Measurements from ENCODE around the gene ENTREP1.
"Not testable (repeated sequence)": the region's sequence is repeated elsewhere in the genome, so short reads cannot be mapped to it uniquely, and the experiment has no call there.

ENTREP1 gene

GRCh38 chr9:69324549-69325401 lies at the start of gene ENTREP1:
TSS of gene ENTREP1 (plus strand) at chr9:69325215. CDS start at chr9:69325310, 95 bp downstream.
- DNase-seq = no peak

- no peak for DNase-seq
Measured at GRCh38 chr9:69276775-69277174, 48.2 kb upstream of the ENTREP1 start.

- no peak for DNase-seq
Measured at GRCh38 chr9:69279084-69279731, 45.8 kb upstream of the ENTREP1 start.

GRCh38 chr9:69279733-69280132 lies 45.3 kb upstream of the ENTREP1 start:
- DNase-seq = no peak

GRCh38 chr9:69283003-69283402 lies 42.0 kb upstream of the ENTREP1 start:
- no peak for DNase-seq

- DNase-seq = no peak
Measured at GRCh38 chr9:69292078-69292477, 32.9 kb upstream of the ENTREP1 start.

- DNase-seq = no peak
Measured at GRCh38 chr9:69293156-69293555, 31.9 kb upstream of the ENTREP1 start.

- no peak for DNase-seq
Measured at GRCh38 chr9:69295872-69296552, 29.0 kb upstream of the ENTREP1 start.

GRCh38 chr9:69297300-69297980 lies 27.6 kb upstream of the ENTREP1 start:
- DNase-seq = no peak

- no peak for DNase-seq
Measured at GRCh38 chr9:69299315-69299714, 25.7 kb upstream of the ENTREP1 start.

- DNase-seq = no peak
Measured at GRCh38 chr9:69299826-69300225, 25.2 kb upstream of the ENTREP1 start.

GRCh38 chr9:69303331-69303730 lies 21.7 kb upstream of the ENTREP1 start:
- DNase-seq = no peak

- DNase-seq = not testable (repeated sequence)
Measured at GRCh38 chr9:69306895-69307445, 18.0 kb upstream of the ENTREP1 start.

- no peak for DNase-seq
Measured at GRCh38 chr9:69307446-69308205, 17.4 kb upstream of the ENTREP1 start.

GRCh38 chr9:69308206-69308931 lies 16.6 kb upstream of the ENTREP1 start:
- DNase-seq = no peak

GRCh38 chr9:69313175-69313574 lies 11.8 kb upstream of the ENTREP1 start:
- DNase-seq = no peak

- DNase-seq = no peak
Measured at GRCh38 chr9:69314547-69314946, 10.5 kb upstream of the ENTREP1 start.

GRCh38 chr9:69317081-69317480 lies 7.9 kb upstream of the ENTREP1 start:
- DNase-seq = no peak

GRCh38 chr9:69317894-69318293 lies 7.1 kb upstream of the ENTREP1 start:
- no peak for DNase-seq

- DNase-seq = no peak
Measured at GRCh38 chr9:69319324-69320025, 5.5 kb upstream of the ENTREP1 start.

- DNase-seq = no peak
Measured at GRCh38 chr9:69322256-69322655, 2.8 kb upstream of the ENTREP1 start.

Measured in activated naive CD4-positive, alpha-beta T cell treated with anti-CD3 and anti-CD28 coated beads, Interleukin-2, amount 50 U/mL, for 16 hours (primary cell).